NCI-H2029 treated with DMSO at 0.1 percent for 48 hours (cell line): ENCODE results near the gene GNB5.

ENCODE experiments used
- DNase-seq: peaks from one replicate; lab custom pipeline; 2025; lab: John Stamatoyannopoulos, UW

The GNB5 gene

GRCh38 chr15:52207191-52207590 lies 16.0 kb upstream of the GNB5 start:
- DNase-seq: no peak

- no peak for DNase-seq
Measured at GRCh38 chr15:52206446-52206845, 15.3 kb upstream of the GNB5 start.

GRCh38 chr15:52204657-52205056 lies 13.5 kb upstream of the GNB5 start:
- no peak for DNase-seq

- no peak for DNase-seq
Measured at GRCh38 chr15:52200831-52201365, 9.7 kb upstream of the GNB5 start.

GRCh38 chr15:52199271-52199670 lies 8.1 kb upstream of the GNB5 start:
- no peak for DNase-seq

GRCh38 chr15:52196891-52197290 lies 5.7 kb upstream of the GNB5 start:
- no peak for DNase-seq

- no peak for DNase-seq
Measured at GRCh38 chr15:52193791-52194190, 2.6 kb upstream of the GNB5 start.

- no peak for DNase-seq
Measured at GRCh38 chr15:52193321-52193720, 2.1 kb upstream of the GNB5 start.

GRCh38 chr15:52186651-52187486 lies 4.3 kb downstream of the GNB5 start:
- DNase-seq: no peak

- DNase-seq: no peak
Measured at GRCh38 chr15:52185151-52185561, 6.0 kb downstream of the GNB5 start.

GRCh38 chr15:52184721-52185120 lies 6.5 kb downstream of the GNB5 start:
- DNase-seq: no peak

GRCh38 chr15:52183562-52184173 lies 7.5 kb downstream of the GNB5 start:
- no peak for DNase-seq

- no peak for DNase-seq
Measured at GRCh38 chr15:52181938-52182780, 9.0 kb downstream of the GNB5 start.

GRCh38 chr15:52180851-52181450 lies 10.2 kb downstream of the GNB5 start:
- no peak for DNase-seq

GRCh38 chr15:52180196-52180835 lies 10.9 kb downstream of the GNB5 start:
- DNase-seq: no peak

GRCh38 chr15:52179278-52180195 lies 11.7 kb downstream of the GNB5 start:
- DNase-seq: no peak

- no peak for DNase-seq
Measured at GRCh38 chr15:52178765-52179164, 12.4 kb downstream of the GNB5 start.

GRCh38 chr15:52172869-52173268 lies 18.3 kb downstream of the GNB5 start:
- peak; percentile 25 for DNase-seq

GRCh38 chr15:52171807-52172206 lies 19.4 kb downstream of the GNB5 start:
- no peak for DNase-seq

- no peak for DNase-seq
Measured at GRCh38 chr15:52171386-52171785, 19.8 kb downstream of the GNB5 start.
